NCI-H345 treated with DMSO at 0.1 percent for 48 hours (cell line): ENCODE results near the gene SLC5A11.
"Not testable (repeated sequence)": the region's sequence is repeated elsewhere in the genome, so short reads cannot be mapped to it uniquely, and the experiment has no call there.

Experiments used
- DNase-seq: peaks from one replicate; lab custom pipeline; 2025; ENCODE audit not compliant: unreplicated experiment; lab: John Stamatoyannopoulos, UW

The SLC5A11 gene

DNA sequence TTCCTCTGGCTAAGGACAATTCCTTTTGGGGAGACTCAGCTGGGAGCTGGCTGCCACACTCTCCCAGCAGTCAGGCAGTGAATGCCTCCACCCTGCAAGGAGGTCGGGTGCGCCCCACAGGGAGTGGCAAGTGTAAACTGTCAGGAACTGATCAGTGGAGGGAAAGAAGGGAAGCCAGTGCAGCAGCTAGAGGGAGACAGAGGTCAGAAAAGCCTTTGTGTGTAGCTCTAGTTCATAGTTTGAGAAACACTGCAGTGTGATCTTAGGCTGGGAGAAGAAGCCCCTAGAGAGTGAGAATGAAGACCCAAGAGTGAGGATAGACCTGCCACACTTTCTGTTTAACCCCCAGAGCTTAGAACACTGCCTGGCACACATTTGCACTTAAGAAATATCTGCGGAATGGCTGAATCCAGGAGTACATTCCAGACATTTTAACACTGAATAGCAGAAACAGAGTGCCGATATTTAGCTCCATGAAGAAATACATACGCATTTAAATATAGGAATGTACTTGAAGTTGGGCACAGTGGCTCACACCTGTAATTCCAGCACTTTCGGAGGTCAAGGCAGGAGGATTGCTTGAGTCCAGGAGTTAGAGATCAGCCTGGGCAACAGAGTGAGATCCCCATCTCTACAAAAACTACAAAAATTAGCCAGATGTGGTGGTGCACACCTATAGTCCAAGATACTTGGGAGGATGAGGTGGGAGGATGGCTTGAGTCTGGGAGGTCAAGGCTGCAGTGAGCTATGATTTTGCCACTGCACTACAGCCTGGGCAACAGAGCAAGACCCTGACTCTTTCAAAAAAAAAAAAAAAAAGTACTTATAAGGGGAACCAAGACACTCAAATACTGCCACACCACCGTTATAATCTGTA lies 11.1 kb upstream of the SLC5A11 start:
- no peak for DNase-seq

DNA sequence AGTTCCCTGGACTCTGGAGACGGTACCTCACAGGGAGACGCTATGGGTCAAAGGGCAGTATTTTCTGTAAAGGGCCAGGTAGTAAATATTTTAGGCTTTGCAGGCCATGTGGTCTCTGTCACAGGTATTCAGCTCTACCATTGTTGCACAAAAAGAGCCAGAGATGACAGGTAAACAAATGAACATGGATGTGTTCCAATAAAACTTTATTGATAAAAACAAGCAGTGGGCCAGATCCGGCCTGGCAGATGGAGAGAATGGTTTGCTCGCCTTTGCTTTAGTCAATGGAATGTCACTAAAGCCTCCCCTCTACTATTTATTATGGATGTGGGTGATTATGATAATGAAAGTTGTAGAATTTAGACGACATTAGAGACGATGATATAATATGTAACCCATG lies 8.9 kb upstream of the SLC5A11 start:
- DNase-seq, result no peak

DNA sequence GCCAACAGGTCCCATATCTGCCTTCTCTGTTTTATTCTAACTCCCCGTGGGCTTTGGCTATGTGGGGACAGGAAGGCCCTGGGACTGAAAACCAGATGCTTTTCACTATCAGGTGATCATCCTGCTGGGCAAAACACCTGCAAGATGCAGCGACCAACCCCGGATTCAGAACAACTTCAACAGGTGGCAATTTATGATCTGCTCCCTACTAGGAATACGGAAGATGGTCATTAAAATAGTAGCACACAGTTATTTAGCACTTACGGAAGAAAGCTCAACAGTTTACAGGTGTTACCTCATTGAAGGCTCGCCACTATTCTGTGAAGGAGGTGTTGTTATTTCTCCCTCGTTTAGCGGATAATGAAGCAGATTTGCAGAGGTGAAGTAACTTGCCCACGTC lies 7.8 kb upstream of the SLC5A11 start:
- DNase-seq, result no peak

DNA sequence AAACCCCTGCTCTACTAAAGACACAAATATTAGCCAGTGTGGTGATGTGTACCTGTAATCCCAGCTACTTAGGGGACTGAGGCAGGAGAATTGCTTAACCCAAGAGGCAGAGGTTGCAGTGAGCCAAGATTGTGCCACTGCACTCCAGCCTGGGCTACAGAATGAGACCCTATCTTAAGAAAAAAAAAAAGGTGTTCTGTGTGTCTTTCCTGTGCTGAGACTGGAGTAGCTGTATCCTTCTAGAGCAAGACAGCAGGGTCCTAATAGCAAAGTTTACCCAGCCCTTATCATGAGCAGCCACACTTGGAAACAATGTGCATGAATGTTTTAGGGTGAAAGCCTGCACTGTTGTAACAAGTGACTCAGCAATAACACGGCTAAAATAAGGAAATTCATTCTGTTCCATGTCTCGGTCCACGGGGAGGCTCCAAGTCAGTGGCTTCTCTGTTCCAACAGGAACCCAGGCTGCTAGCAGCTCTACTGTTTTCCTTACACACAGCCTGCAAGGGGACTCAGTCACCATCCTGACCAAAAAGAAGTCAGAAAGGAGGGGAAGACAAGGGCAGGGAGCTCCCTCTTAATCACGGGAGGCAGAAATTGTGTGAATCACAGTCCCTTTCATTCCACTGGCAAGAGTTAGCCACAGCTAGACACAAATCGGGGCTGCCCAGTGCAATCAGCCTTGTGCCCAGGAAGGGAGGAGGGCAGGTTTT lies 7.1 kb upstream of the SLC5A11 start:
- no peak for DNase-seq

GRCh38 chr16:24839347-24839972 lies 6.3 kb upstream of the SLC5A11 start:
- no peak for DNase-seq

DNA sequence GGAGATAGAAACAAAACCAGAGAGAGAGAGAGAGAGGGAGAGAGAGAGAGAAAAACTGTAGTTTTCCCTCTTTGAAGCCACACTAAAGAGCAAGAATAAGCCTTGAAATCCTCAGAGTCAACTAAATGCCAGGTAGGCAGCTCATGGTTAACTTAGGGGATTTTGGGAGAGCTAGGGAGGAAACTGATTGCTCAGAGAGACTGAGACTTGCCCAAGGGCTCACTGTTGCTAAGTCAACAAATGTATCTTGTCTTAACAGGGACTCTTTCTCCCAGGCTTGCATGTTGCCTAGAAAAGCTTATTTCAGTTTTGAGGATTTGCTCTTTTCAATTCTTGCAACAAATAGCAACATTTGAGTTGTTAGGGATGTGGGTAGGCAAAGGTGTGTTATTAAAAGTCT lies 4.5 kb upstream of the SLC5A11 start:
- DNase-seq, result no peak

DNA sequence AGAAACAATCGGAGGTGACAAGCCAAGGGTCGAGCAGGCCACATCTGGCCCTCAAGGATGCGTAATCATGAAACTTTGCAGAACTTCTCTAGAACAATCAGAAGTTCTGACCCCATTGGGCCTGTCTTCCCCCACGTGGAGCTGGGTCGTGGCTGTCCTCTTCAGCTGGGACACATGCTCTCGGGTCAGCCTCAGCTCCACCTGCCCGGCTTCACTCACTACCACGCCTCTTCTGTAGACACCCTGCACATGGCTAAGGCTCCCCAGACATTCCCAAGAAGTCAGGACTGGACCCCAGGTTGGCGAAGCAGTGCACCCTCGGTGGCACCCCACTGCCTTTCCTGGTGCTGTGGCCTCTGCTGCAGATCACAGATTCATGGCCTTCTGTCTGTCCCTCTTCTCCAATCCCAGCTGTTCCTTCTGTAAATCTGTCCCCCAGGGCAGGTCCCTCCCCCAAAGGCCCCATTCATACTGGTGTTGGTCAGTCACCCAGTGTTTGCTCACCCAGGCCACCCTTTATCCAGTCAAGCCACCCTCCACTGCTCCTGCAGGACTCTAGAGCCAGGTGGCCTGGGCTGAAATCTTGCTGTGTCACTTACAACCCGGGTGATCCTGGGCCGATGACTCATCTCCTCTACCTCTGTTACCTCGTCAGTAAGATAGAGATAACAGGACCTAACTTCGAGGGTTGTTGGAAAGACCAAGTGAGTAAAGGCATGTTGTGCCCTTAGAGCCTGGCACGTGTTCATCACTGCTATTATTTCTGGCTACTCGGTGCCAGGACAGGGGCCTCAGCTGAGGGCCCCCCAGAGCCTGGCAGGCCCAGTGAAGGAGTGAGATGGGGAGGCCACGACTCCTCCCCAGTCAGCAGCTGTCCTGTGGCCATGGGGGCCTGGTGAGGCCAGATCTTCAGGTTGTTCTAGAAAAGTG lies 1.4 kb upstream of the SLC5A11 start:
- DNase-seq, result no peak

GRCh38 chr16:24845031-24845365 lies 765 bp upstream of the SLC5A11 start:
- DNase-seq, result not testable (repeated sequence)

DNA sequence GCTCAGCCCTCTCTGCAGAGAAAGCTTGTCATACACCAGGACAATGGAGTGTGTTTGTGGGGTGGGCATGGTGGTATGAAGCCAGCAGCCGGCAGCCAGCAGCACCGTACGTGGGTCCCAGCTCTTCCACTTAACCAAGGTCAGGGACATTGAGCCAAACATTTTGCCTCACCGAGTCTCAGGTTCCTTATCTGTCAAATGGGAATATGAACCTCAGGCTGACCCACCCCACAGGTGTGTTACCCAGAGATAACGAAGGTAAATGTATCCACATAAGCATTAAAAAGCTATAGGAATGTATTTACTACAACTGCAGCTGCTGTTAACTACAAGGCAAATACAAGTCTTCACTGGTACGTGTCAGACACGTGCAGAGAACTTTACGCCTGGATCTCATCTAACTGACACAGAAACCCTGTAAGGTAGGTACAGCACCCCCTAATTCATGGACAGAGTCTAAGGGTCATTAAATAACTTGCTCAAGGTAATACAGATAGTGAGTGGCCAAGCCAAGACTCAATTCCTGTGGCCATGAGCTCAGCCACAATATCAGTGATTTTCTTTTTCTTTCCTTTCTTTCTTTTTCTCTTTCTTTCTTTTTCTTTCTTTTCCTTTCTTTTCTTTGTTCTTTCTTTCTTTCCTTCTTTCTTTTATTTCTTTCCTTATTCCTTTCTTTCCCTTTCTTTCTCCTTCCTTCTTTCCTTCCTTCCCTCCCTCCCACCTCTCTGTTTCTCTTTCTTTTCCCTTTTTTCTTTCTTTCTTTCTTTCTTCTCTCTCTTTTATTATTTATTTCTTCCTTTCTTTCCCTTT lies 990 bp downstream of the SLC5A11 start:
- DNase-seq, result no peak

DNA sequence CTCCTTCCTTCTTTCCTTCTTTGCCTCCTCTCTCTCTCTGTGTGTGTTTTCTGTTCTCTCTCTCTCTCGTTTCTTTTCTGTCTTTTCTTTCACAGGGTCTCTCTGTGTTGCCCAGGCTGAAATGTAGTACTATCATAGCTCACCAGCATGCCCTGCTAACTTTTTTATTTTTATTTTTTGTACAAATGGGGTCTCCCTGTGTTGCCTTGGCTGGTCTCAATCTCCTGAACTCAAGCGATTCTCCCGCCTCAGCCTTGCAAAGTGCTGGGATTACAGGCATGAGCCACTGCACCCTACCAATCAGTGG lies 1.5 kb downstream of the SLC5A11 start:
- no peak for DNase-seq

- no peak for DNase-seq
These were observed 2.3 kb downstream of the SLC5A11 start for GRCh38 chr16:24848065-24848464.

DNA sequence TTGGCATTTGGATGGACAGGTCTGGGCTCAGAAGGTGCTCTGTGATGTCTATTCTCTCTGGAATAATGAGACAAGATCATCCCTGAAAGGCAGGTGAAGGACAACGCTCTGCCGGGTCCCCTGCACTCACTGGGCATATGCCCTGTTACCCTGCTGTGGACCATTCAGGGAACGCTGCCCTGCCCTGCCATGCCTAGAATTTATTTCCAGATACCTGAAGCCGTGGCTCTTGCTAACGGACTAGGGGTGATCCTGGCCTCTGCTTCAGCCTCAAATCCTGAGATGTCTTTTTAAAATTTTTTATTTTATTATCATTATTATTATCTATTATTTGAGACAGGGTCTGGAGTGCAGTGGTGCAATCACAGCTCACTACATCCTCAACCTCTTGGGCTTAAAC lies 3.9 kb downstream of the SLC5A11 start:
- DNase-seq, result no peak

- no peak for DNase-seq
These were observed 4.7 kb downstream of the SLC5A11 start for GRCh38 chr16:24850289-24850938.

DNA sequence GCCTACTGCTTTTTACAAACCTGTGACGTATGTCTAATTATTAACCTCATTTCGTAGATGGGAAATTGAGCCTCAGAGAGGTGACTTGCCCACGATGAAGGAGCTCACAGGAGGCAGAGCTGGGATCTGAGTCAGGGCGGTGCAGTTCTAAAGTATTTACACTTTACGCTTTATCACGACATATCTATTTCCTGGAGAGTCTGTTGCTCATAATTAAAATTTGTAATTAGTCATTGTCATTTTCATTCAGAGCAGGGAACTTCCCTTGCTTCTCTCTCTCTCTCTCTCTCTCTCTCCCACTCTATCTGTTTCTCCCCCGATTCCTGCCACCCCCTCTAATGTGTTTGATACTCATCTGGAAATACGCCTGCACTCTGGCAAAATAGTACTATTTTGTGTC lies 5.9 kb downstream of the SLC5A11 start:
- no peak for DNase-seq

GRCh38 chr16:24852281-24852721 lies 6.5 kb downstream of the SLC5A11 start:
- no peak for DNase-seq

DNA sequence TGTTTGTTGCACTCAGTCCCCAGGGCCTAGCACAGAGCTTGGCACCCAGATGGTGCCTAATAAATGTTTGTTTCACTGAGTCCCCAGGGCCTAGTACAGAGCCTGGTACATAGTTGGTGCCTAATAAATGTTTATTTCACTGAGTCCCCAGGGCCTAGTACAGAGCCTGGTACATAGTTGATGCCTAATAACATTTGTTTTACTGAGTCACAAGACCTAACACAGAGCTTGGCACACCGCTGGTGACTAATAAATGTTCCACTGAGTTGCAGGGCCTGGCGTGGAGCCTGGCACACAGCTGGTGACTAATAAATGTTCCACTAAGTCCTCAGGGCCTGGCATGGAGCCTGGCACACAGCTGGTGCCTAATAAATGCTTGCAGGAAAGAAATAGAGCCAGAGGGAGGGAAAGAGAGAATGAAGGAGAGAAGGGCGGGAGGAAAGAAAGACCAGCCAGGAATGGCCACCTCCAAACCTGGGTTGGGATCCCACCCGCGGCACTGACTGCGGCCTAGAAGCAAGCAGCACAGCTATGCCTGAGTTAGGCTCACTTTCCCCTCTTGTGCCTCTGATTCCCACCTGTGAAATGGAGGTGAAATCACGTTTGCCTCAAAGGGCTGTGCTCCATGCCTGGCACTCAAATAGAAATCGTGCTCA lies 7.5 kb downstream of the SLC5A11 start:
- DNase-seq, result no peak

- DNase-seq, result peak; percentile 4
These were observed 8.1 kb downstream of the SLC5A11 start for GRCh38 chr16:24853830-24854229.

GRCh38 chr16:24854607-24855171 lies 8.9 kb downstream of the SLC5A11 start:
- no peak for DNase-seq

- no peak for DNase-seq
These were observed 9.9 kb downstream of the SLC5A11 start for GRCh38 chr16:24855678-24856077.
